Lung (tissue), 12 donors: Measurements from ENCODE around the gene AOAH. TPM values are rescaled to one million over a fixed set of nuclear protein-coding genes. Genes with fewer than 3 reads are reported as not detected.
"Not testable (repeated sequence)": the region's sequence is repeated elsewhere in the genome, so short reads cannot be mapped to it uniquely, and the experiment has no call there.

ENCODE experiments used
- ATAC-seq: fragments of 200-7000 bp; cut with Tn5 transposase; one replicate; pipeline ENCODE4 v1.9.1; 2020; ENCODE audit warnings: moderate number of reproducible peaks; ENCODE audit not compliant: insufficient read depth, low FRiP score
- DNase-seq, 3 donors: peaks; one replicate each; pipeline ENCODE4 v3.0.0-alpha.2; 2013 to 2017
- H3K27ac ChIP-seq, 2 donors: one replicate each; pipeline ENCODE4 v1.5.1; 2013; ENCODE audit warnings: mild to moderate bottlenecking in 2 of 2, moderate library complexity in 2 of 2, control low read depth in 1 of 2, inconsistent platforms in 1 of 2, low read depth in 1 of 2, low read length in 1 of 2
- H3K27me3 ChIP-seq, 3 donors: one replicate each; pipeline ENCODE4 v1.5.1; 2013; ENCODE audit warnings: low read length in 2 of 3; ENCODE audit not compliant: control insufficient read depth in 3 of 3, insufficient read depth in 3 of 3
- H3K36me3 ChIP-seq, 4 donors: one replicate each; pipeline ENCODE4 v1.5.1; 2013; ENCODE audit warnings: low read length in 4 of 4, mild to moderate bottlenecking in 1 of 4, moderate library complexity in 1 of 4; ENCODE audit not compliant: control insufficient read depth in 4 of 4, insufficient read depth in 4 of 4
- H3K4me1 ChIP-seq, 5 donors: one replicate each; pipeline ENCODE4 v1.5.1; 2013; ENCODE audit warnings: low read length in 5 of 5, mild to moderate bottlenecking in 2 of 5, moderate library complexity in 1 of 5; ENCODE audit not compliant: control insufficient read depth in 5 of 5, insufficient read depth in 5 of 5
- H3K4me3 ChIP-seq: one replicate; pipeline ENCODE4 v1.5.1; 2013; ENCODE audit warnings: mild to moderate bottlenecking, control low read depth, moderate library complexity
- H3K9ac ChIP-seq, 2 donors: one replicate each; pipeline ENCODE4 v1.5.1; 2013; ENCODE audit warnings: low read length in 2 of 2, control low read depth in 1 of 2; ENCODE audit not compliant: insufficient read depth in 1 of 2
- H3K9me3 ChIP-seq, 4 donors: one replicate each; pipeline ENCODE4 v1.5.1; 2013; ENCODE audit warnings: low read length in 3 of 4, mild to moderate bottlenecking in 1 of 4, moderate library complexity in 1 of 4; ENCODE audit not compliant: control insufficient read depth in 4 of 4, insufficient read depth in 3 of 4
- WGBS, 2 donors: extraction: QIAGEN DNeasy Blood & Tissue Kit; methylation state at CpG; one replicate each; pipeline ENCODE4 v1.1.7; 2013; 5-methylcytosine and 5-hydroxymethylcytosine counted together
- polyA plus RNA-seq, 2 donors: library from polyadenylated mRNA; stranded (reverse); fragments of 200-250 nt; gene quantifications; one replicate each; pipeline ENCODE4 v1.2.1, GENCODE V29; 2013
- total RNA-seq, 2 donors: library from RNA; depleted of rRNA in 1 of 2; stranded (reverse); fragments of >200 nt in 1 of 2; gene quantifications; one replicate each; pipeline ENCODE4 v1.2.1, GENCODE V29; 2014 to 2021
- TF ChIP-seq, protein P1 (sequence below): IDR thresholded peaks from 2 replicates; pipeline ENCODE4 v1.5.1; 2012; ENCODE audit warnings: mild to moderate bottlenecking; ENCODE audit errors: control extremely low read depth, extremely low read depth
- donor health status: control.
- donor health status: control.
- donor health status: Bipolar disorder and iron deficiency.
- donor health status: healthy.
- donor health status: DM: yes; HTN: yes; CAD: no.

AOAH gene
- total and polyA plus RNA-seq, 4 donors = 4.7 to 36.4 (median 29.0) TPM

- Histone ChIP-seq H3K36me3 (no peaks in the 10 kb centered on the region), H3K4me1 (no peaks in the 10 kb centered on the region), H3K4me3 (no peak overlapping the region), H3K9ac (no peak overlapping the region), H3K9me3 (peaks cover 0 to 5% (median 1%) of the 10 kb centered on the region in 4 donors), H3K27me3 (no peaks in the 10 kb centered on the region), H3K27ac (no peak overlapping the region)
- DNase-seq (no peak), ATAC-seq (no peak)
- TF ChIP-seq, protein P1, sequence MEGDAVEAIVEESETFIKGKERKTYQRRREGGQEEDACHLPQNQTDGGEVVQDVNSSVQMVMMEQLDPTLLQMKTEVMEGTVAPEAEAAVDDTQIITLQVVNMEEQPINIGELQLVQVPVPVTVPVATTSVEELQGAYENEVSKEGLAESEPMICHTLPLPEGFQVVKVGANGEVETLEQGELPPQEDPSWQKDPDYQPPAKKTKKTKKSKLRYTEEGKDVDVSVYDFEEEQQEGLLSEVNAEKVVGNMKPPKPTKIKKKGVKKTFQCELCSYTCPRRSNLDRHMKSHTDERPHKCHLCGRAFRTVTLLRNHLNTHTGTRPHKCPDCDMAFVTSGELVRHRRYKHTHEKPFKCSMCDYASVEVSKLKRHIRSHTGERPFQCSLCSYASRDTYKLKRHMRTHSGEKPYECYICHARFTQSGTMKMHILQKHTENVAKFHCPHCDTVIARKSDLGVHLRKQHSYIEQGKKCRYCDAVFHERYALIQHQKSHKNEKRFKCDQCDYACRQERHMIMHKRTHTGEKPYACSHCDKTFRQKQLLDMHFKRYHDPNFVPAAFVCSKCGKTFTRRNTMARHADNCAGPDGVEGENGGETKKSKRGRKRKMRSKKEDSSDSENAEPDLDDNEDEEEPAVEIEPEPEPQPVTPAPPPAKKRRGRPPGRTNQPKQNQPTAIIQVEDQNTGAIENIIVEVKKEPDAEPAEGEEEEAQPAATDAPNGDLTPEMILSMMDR = no peak
- 73 to 79% methylated on average over 5 of the region's 5 CpGs for WGBS, 2 donors
Observed at GRCh38 chr7:36708767-36709166, 15.5 kb downstream of the AOAH start.

- Histone ChIP-seq H3K27ac (no peak overlapping the region), H3K4me3 (no peak overlapping the region), H3K27me3 (no peaks in the 10 kb centered on the region), H3K4me1 (no peaks in the 10 kb centered on the region), H3K9ac (no peak overlapping the region), H3K9me3 (peaks cover 0 to 5% (median 1%) of the 10 kb centered on the region in 4 donors), H3K36me3 (no peaks in the 10 kb centered on the region)
- DNase-seq (no peak), ATAC-seq (no peak)
- TF ChIP-seq, protein P1 = no peak
- WGBS, 2 donors = 76 to 86% methylated on average over 4 of the region's 4 CpGs
Observed at GRCh38 chr7:36707898-36708297, 16.4 kb downstream of the AOAH start.

- H3K9ac ChIP-seq = no peak overlapping the region
- WGBS, 2 donors = 89 to 92% methylated on average over 3 of the region's 3 CpGs
- ATAC-seq = no peak
- H3K4me3 ChIP-seq = no peak overlapping the region
- H3K36me3 ChIP-seq = no peaks in the 10 kb centered on the region
- DNase-seq = no peak
- H3K27ac ChIP-seq = no peak overlapping the region
- TF ChIP-seq, protein P1 = no peak
- peaks cover 0 to 5% (median 1%) of the 10 kb centered on the region in 4 donors for H3K9me3 ChIP-seq
- H3K27me3 ChIP-seq = no peaks in the 10 kb centered on the region
- no peaks in the 10 kb centered on the region for H3K4me1 ChIP-seq
Observed at GRCh38 chr7:36707465-36707864, 16.8 kb downstream of the AOAH start.

GRCh38 chr7:36703860-36704259 is 20.4 kb downstream of the AOAH start:
- H3K9ac ChIP-seq, H3K9me3 ChIP-seq, H3K4me3 ChIP-seq, H3K36me3 ChIP-seq, ATAC-seq, DNase-seq, H3K27me3 ChIP-seq, H3K4me1 ChIP-seq, H3K27ac ChIP-seq: not testable (repeated sequence)
- 96% methylated on average over 5 of the region's 5 CpGs for WGBS, 2 donors
